HG03520 (cell line): ENCODE results near the gene EMC7.
"Not testable (repeated sequence)": the region's sequence is repeated elsewhere in the genome, so short reads cannot be mapped to it uniquely, and the experiment has no call there.

Source experiments
- ATAC-seq: cut with Tn5 transposase; IDR thresholded peaks from one replicate; pipeline ENCODE4 v1.9.1; 2021; ENCODE audit warnings: mild to moderate bottlenecking, moderate library complexity; ENCODE audit not compliant: unreplicated experiment

The EMC7 gene

GRCh38 chr15:34099914-34100313 is 1.7 kb downstream of the EMC7 start:
- ATAC-seq: no peak

DNA sequence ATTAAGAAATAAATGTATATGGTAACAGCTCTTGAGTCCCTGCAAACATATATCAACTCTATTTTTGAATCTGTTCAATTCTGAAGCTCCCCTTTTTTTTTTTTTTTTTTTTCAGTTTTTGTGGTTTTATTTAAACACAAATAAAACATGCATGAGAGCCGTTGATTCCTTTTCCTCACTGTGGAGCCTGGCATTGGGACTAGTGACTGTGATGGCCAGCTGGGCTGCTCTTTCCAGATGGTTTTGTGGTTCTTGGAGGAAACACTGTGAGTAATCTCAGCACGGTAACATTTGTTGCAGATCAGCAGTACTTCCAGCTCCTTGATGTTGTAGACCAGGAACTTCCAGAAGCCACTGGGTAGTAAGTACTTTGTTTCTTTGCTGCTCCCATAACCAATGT is 15.9 kb downstream of the EMC7 start:
- no peak for ATAC-seq

GRCh38 chr15:34084086-34084485 is 17.6 kb downstream of the EMC7 start:
- ATAC-seq: no peak

GRCh38 chr15:34079904-34080303 is 21.8 kb downstream of the EMC7 start:
- no peak for ATAC-seq

GRCh38 chr15:34078900-34079299 is 22.8 kb downstream of the EMC7 start:
- no peak for ATAC-seq

DNA sequence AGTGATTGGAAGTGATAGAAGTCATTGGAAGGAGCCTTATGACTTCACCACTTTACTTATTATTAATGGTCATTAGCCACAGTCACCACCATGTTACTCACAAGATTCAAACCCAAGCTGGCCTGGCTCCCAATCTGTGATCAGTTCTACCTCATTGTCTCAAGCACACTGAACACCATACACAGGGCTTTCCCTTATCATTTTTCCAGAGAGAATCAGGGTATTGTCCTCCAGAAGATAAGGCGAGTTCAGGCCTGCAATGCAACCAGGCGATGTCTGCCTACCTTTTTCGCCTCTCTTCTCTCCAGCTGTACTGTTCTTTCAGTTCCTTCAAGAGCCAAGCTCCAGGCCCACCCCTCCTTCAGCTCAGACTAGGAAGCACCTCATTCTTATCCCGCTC is 24.9 kb downstream of the EMC7 start:
- ATAC-seq: no peak

DNA sequence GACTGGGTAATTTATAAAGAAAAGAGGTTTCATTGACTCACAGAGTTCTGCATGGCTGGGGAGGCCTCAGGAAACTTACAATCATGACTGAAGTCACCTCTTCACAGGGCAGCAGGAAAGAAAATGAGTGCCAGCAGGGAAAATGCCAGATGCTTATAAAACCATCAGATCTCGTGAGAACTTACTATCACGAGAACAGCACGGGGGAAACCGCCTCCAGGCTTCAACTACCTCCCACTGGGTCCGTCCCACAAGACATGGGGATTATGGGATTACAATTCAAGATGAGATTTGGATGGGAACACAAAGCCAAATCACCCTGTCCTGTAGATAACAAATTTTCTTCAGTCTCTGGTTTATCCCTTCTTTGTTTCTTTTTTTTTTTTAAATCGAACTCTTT is 31.7 kb downstream of the EMC7 start:
- ATAC-seq: no peak

DNA sequence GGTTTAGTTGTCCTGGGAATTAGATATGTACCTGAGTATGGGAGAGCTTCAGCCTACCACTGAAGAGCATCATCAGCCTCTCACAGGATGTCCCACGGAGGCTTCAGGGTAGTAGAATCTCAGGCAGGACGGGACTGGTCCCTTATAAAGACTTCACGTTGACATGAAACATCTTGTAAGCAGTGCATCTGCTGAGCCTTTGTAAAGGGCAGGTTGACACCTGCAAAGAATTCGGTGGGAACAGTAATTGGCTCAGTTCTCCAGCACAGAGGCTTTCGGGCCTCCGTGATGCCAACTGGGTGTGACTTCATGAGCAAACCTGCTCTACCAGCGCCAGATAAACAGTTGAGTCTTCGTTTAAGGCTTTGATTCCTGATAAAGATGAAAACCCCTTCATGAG is 35.7 kb downstream of the EMC7 start:
- no peak for ATAC-seq

- ATAC-seq: no peak
These were observed 36.4 kb downstream of the EMC7 start for GRCh38 chr15:34065261-34065660.

- no peak for ATAC-seq
These were observed 37.2 kb downstream of the EMC7 start for GRCh38 chr15:34064438-34064837.

DNA sequence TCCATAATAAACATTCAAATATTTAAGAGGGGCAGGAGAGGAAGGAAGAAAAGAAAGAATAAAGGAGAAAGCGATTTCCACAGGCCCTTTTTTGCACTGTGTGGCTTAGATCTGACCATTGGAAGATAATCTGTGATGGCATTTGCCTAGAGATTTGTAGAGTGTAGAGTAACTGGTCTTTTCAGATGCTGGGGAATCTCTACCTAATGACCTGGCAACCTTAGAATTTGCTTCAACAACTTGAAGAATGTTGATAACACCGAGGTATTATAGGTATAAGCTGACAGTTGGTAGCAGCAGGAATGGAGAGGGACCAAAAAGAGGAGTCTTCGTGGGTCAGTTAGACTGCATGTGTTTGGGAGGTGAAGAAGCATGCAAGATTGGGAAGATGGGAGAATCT is 41.7 kb downstream of the EMC7 start:
- no peak for ATAC-seq

- no peak for ATAC-seq
These were observed 42.2 kb downstream of the EMC7 start for GRCh38 chr15:34059476-34059875.

GRCh38 chr15:34056911-34057310 is 44.8 kb downstream of the EMC7 start:
- no peak for ATAC-seq

DNA sequence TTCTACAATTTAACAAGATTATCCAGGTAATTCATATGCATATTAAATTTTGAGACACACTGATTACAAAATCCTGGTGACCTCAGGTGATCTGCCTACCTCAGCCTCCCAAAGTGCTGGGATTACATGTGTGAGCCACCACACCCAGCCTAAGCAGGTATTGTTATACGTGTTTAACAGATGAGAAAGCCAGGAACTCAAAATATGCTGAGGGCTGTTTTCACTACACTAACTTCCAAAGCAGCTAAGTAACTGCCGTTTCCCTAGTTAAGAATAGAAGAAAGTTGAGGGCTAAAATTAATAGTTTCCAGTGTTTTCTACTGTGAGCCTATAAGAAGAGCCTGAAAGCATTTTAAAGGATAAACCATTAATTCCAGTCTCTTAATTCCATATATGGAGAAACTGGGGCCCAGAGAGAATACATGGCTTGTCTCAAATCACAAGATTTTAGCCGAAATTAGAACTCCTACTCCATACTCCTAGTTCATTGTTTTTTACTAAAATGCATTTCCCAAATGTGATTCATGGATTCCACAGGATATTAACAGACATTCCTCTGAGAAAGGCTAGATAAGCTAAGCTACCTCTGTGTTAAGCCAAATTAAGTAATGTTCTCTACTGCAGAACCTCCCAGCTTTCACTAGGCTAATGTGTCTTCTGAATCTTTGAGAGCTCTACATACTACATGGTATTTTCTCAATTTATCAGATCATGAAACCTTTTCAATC is 45.6 kb downstream of the EMC7 start:
- no peak for ATAC-seq

DNA sequence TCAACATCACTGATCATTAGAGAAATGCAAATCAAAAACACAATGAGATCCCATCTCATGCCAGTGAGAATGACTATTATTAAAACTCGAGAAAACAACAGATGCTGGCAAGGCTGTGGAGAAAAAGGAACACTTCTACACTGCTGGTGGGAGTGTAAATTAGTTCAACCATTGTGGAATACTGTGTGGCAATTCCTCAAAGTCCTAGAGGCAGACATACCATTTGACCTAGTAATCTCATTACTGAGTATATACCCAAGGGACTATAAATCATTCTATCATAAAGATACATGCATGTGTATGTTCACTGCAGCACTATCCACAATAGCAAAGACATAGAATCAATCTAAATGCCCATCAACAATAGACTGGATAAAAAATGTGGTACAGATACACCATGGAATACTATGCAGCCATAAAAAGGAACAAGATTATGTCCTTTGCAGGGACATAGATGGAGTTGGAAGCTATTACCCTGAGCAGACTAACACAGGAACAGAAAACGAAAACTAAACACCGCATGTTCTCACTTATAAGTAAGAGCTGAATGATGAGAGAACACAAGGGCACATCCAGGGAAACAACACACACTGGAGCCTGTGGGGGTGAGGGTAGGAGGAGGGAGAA is 47.5 kb downstream of the EMC7 start:
- no peak for ATAC-seq

GRCh38 chr15:34050385-34050784 is 51.3 kb downstream of the EMC7 start:
- ATAC-seq: not testable (repeated sequence)

DNA sequence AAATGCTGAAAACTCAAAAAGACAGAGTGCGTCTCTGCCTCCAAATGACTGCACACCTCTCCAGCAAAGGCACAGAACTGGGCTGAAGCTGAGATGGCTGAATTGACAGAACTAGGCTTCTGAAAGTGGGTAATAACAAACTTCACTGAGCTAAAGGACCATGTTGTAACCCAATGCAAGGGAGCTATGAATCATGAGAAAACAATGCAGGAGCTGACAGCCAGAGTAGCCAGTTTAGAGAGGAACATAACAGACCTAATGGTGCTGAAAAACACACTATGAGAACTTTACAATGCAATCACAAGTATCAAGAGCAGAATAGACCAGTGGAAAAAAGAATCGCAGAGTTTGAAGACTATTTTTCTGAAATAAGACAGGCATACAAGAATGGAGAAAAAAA is 52.5 kb downstream of the EMC7 start:
- ATAC-seq: no peak

DNA sequence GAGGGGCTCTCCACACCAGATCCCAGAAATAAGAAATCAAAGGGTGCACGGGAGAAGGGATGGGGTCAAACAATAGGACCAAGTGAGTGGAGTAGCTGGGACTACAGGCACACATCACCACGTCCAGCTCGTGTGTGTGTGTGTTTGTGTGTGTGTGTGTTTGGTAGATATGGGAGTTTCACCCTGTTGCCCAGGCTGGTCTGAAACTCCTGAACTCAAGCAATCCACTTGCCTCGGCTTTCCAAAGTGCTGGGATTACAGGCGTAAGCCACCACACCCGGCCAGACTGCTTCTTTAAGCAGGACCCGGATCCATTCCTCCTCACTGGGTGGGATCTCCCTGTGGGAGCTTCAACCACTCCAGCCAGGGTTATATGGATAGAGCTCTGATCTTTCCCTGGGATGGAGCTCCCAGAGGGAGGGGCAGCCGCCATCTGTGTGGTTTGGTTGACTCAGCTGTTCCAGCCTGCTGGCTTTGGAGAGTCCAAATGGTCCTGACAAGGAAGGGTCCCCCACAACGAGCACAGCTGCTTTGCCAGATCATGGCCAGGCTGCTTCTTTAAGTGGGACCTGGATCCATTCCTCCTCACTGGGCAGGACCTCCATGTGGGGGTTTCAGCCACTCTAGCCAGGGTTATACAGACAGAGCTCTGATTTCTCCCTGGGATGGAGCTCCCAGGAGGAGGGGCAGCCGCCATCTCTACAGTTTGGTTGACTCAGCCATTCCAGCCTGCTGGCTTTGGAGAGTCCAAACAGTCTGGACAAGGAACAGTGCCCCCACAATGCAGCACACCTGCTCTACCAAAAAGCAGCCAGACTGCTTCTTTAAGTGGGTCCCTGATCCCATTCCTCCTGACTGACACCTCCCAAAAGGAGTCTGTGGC is 53.5 kb downstream of the EMC7 start:
- ATAC-seq: no peak

DNA sequence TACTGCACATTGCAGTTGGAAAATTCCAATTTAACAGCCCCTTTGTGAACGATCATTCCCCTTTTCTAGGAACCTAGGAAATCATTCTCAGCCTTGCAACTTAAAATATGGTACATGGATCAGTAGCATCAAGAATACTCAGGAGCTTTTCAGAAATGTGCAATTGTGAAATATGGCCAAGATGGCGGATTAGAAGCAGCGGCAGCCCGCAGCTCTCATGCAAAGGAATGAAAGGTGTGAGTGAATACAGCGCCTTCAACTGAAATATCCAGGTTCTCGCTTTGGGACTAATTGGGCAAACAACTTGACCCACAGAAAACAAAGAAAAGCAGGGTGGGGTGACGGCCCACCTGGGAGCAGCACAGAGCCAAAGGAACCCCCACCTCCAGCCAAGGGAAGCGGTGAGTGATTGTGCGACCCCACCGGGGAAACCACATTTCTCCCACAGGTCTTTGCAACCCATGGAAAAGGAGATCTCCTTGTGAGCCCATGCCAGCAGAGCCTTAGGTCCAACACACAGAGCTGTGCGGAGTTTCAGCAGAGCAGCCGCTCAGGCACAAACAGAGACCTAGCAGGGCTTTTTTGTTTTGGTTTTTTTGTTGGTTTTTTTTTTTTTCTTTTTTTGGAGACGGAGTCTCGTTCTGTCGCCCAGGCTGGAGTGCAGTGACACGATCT is 55.1 kb downstream of the EMC7 start:
- no peak for ATAC-seq

GRCh38 chr15:34043813-34044212 is 57.8 kb downstream of the EMC7 start:
- ATAC-seq: no peak

GRCh38 chr15:34043391-34043790 is 58.3 kb downstream of the EMC7 start:
- ATAC-seq: no peak
